ENCODE measurements around the gene TUBA1B. TPM values are rescaled to one million over a fixed set of nuclear protein-coding genes. Genes with fewer than 3 reads are reported as not detected.

TUBA1B gene
- total RNA-seq, 1 experiment from 2014 or later = 1,866 TPM

- H3K4me1 Mint-ChIP-seq (ENCODE audit: low read depth, unreplicated experiment) = peaks cover 7% of the 10 kb centered on the region
- TF ChIP-seq CTCF (IDR thresholded peaks at IDR 0.05; ENCODE audit: insufficient read depth in 1 of 2, low read depth in 1 of 2, low read length in 1 of 2, severe bottlenecking in 1 of 2, unreplicated experiment in 1 of 2) = no peak
- Histone ChIP-seq H3K27me3 (replicated peaks; ENCODE audit: control insufficient read depth, insufficient read depth, low read length) (peaks cover 17% of the 10 kb centered on the region; the same call in 1 of the 2 replicates), H3K4me3 (ENCODE audit: low read depth, low read length) (no peak overlapping the region), H3K36me3 (ENCODE audit: control insufficient read depth, insufficient read depth, low read length) (no peaks in the 10 kb centered on the region), H3K4me1 (peaks cover 11% of the 10 kb centered on the region), H3K9me3 (no peaks in the 10 kb centered on the region)
- H3K4me3 Mint-ChIP-seq (ENCODE audit: unreplicated experiment) = no peak overlapping the region
- no peak for DNase-seq
- H3K9me3 Mint-ChIP-seq (ENCODE audit: unreplicated experiment) = no peaks in the 10 kb centered on the region
- H3K36me3 Mint-ChIP-seq (ENCODE audit: insufficient read depth, unreplicated experiment) = peaks cover 19% of the 10 kb centered on the region
- peaks cover 27% of the 10 kb centered on the region for H3K27me3 Mint-ChIP-seq (ENCODE audit: insufficient read depth, unreplicated experiment)
- BruUV-seq (replicated peaks) = no TSS peak
- ChIA-PET CTCF (interaction anchor here (0.6 to 4.9 kb wide), 10 partner anchors 7 to 150 kb away, joined by 3 to 40 read pairs (median 4); partner anchors contain the start of genes DDN, LMBR1L and RHEBL1), POLR2A (interaction anchor here (0.6 kb wide), 1 partner anchor 172 kb away, joined by 3 read pairs; no protein-coding TSS in a partner anchor)
- no peak overlapping the region for H3K27ac Mint-ChIP-seq (ENCODE audit: unreplicated experiment)
- intact Hi-C loops (cut with micrococcal nuclease; ENCODE audit: unreplicated experiment) = loop anchor here (1.0 kb wide), 1 partner anchor 28 kb away; no protein-coding TSS in a partner anchor
Observed at GRCh38 chr12:49092816-49093406, 38.3 kb downstream of the TUBA1B start.

- H3K4me1 ChIP-seq = peaks cover 11% of the 10 kb centered on the region
- peak; percentile 63 to 68 for DNase-seq
- H3K36me3 ChIP-seq (ENCODE audit: control insufficient read depth, insufficient read depth, low read length) = no peaks in the 10 kb centered on the region
- intact Hi-C loops (cut with micrococcal nuclease; ENCODE audit: unreplicated experiment) = loop anchor here (1.0 kb wide), 1 partner anchor 29 kb away; no protein-coding TSS in a partner anchor
- Mint-ChIP-seq H3K4me3 (ENCODE audit: unreplicated experiment) (no peak overlapping the region), H3K4me1 (ENCODE audit: low read depth, unreplicated experiment) (peaks cover 7% of the 10 kb centered on the region), H3K27ac (ENCODE audit: unreplicated experiment) (no peak overlapping the region), H3K36me3 (ENCODE audit: insufficient read depth, unreplicated experiment) (peaks cover 24% of the 10 kb centered on the region), H3K27me3 (ENCODE audit: insufficient read depth, unreplicated experiment) (peaks cover 27% of the 10 kb centered on the region), H3K9me3 (ENCODE audit: unreplicated experiment) (no peaks in the 10 kb centered on the region)
- peak; percentile 58 to 71 for TF ChIP-seq CTCF (IDR thresholded peaks at IDR 0.05; ENCODE audit: insufficient read depth in 1 of 2, low read depth in 1 of 2, low read length in 1 of 2, severe bottlenecking in 1 of 2, unreplicated experiment in 1 of 2)
- ChIA-PET POLR2A (interaction anchor here (0.6 kb wide), 1 partner anchor 173 kb away, joined by 3 read pairs; no protein-coding TSS in a partner anchor), CTCF (interaction anchor here (0.6 to 4.9 kb wide), 9 partner anchors 8 to 95 kb away, joined by 3 to 40 read pairs (median 4); partner anchors contain the start of genes DDN, LMBR1L and RHEBL1)
- H3K27me3 ChIP-seq (replicated peaks; ENCODE audit: control insufficient read depth, insufficient read depth, low read length) = peaks cover 17% of the 10 kb centered on the region; the same call in 1 of the 2 replicates
- H3K9me3 ChIP-seq = no peaks in the 10 kb centered on the region
- no peak overlapping the region for H3K4me3 ChIP-seq (ENCODE audit: low read depth, low read length)
- BruUV-seq (replicated peaks) = no TSS peak
Observed at GRCh38 chr12:49092086-49092815, 38.9 kb downstream of the TUBA1B start.

GRCh38 chr12:49091836-49092085, 39.4 kb downstream of the TUBA1B start:
- Mint-ChIP-seq H3K27ac (ENCODE audit: unreplicated experiment) (no peak overlapping the region), H3K36me3 (ENCODE audit: insufficient read depth, unreplicated experiment) (peaks cover 22% of the 10 kb centered on the region), H3K27me3 (ENCODE audit: insufficient read depth, unreplicated experiment) (peaks cover 27% of the 10 kb centered on the region), H3K9me3 (ENCODE audit: unreplicated experiment) (no peaks in the 10 kb centered on the region), H3K4me1 (ENCODE audit: low read depth, unreplicated experiment) (peaks cover 7% of the 10 kb centered on the region), H3K4me3 (ENCODE audit: unreplicated experiment) (no peak overlapping the region)
- Histone ChIP-seq H3K27me3 (replicated peaks; ENCODE audit: control insufficient read depth, insufficient read depth, low read length) (peaks cover 17% of the 10 kb centered on the region; the same call in 1 of the 2 replicates), H3K4me3 (ENCODE audit: low read depth, low read length) (no peak overlapping the region), H3K36me3 (ENCODE audit: control insufficient read depth, insufficient read depth, low read length) (no peaks in the 10 kb centered on the region), H3K4me1 (peaks cover 11% of the 10 kb centered on the region), H3K9me3 (no peaks in the 10 kb centered on the region)
- DNase-seq = no peak
- no TSS peak for BruUV-seq (replicated peaks)
- CTCF ChIA-PET = interaction anchor here (1.0 to 4.9 kb wide), 7 partner anchors 8 to 95 kb away, joined by 3 to 40 read pairs (median 7); partner anchors contain the start of genes LMBR1L and RHEBL1
- TF ChIP-seq CTCF (IDR thresholded peaks at IDR 0.05; ENCODE audit: insufficient read depth in 1 of 2, low read depth in 1 of 2, low read length in 1 of 2, severe bottlenecking in 1 of 2, unreplicated experiment in 1 of 2) = no peak
- POLR2A ChIA-PET = no interaction called here
- intact Hi-C loops (cut with micrococcal nuclease; ENCODE audit: unreplicated experiment) = loop anchor here (1.0 kb wide), 1 partner anchor 30 kb away; no protein-coding TSS in a partner anchor
